H9 (cell line): Measurements from ENCODE around the gene MRC2. TPM values are rescaled to one million over a fixed set of nuclear protein-coding genes. Genes with fewer than 3 reads are reported as not detected.

Source experiments
- DNase-seq: peaks from one replicate; pipeline ENCODE4 v3.0.0-alpha.2; 2017
- H2AFZ ChIP-seq: one replicate; pipeline ENCODE4 v1.6.1; 2013; ENCODE audit warnings: mild to moderate bottlenecking, low read length, control low read depth, moderate library complexity
- H2AK5ac ChIP-seq: 2 replicates; pipeline ENCODE4 v1.6.1; 2013; ENCODE audit warnings: low read length, control low read depth, mixed read lengths; ENCODE audit not compliant: insufficient read length
- H2BK120ac ChIP-seq: one replicate; pipeline ENCODE4 v1.6.1; 2013; ENCODE audit warnings: low read depth, mild to moderate bottlenecking, low read length, control low read depth, inconsistent platforms; ENCODE audit not compliant: poor library complexity, severe bottlenecking
- H2BK12ac ChIP-seq: 2 replicates; pipeline ENCODE4 v1.6.1; 2013; ENCODE audit warnings: low read length, control low read depth, mixed read lengths, low read depth; ENCODE audit not compliant: insufficient read length
- H2BK15ac ChIP-seq: 2 replicates; pipeline ENCODE4 v1.6.1; 2013; ENCODE audit warnings: low read depth, low read length, control low read depth
- H2BK20ac ChIP-seq: one replicate; pipeline ENCODE4 v1.6.1; 2013; ENCODE audit warnings: low read depth, mild to moderate bottlenecking, low read length, control low read depth, inconsistent platforms; ENCODE audit not compliant: poor library complexity, severe bottlenecking
- H2BK5ac ChIP-seq: 2 replicates; pipeline ENCODE4 v1.6.1; 2013; ENCODE audit warnings: low read length, control low read depth, mixed read lengths; ENCODE audit not compliant: insufficient read length
- H3K14ac ChIP-seq: 2 replicates; pipeline ENCODE4 v1.6.1; 2013; ENCODE audit warnings: low read length, control low read depth; ENCODE audit not compliant: insufficient read depth
- H3K18ac ChIP-seq: 2 replicates; pipeline ENCODE4 v1.6.1; 2013; ENCODE audit warnings: low read depth, mild to moderate bottlenecking, mixed read lengths, low read length, control low read depth; ENCODE audit not compliant: insufficient read length
- H3K23ac ChIP-seq: 2 replicates; pipeline ENCODE4 v1.6.1; 2013; ENCODE audit warnings: low read length, control low read depth, mixed read lengths, low read depth; ENCODE audit not compliant: insufficient read length
- H3K23me2 ChIP-seq: 2 replicates; pipeline ENCODE4 v1.6.1; 2013; ENCODE audit warnings: low read depth, mild to moderate bottlenecking, mixed read lengths, low read length, control low read depth; ENCODE audit not compliant: insufficient read length, poor library complexity, severe bottlenecking
- H3K27ac ChIP-seq: 2 replicates; pipeline ENCODE4 v1.5.1; 2013; ENCODE audit warnings: low read length, control low read depth, mixed read lengths, low read depth; ENCODE audit not compliant: insufficient read length
- H3K27me3 ChIP-seq: 2 replicates; pipeline ENCODE4 v1.6.1; 2013; ENCODE audit warnings: low read length, control low read depth, inconsistent platforms; ENCODE audit not compliant: insufficient read depth
- H3K4ac ChIP-seq: 2 replicates; pipeline ENCODE4 v1.6.1; 2013; ENCODE audit warnings: low read depth, mild to moderate bottlenecking, control low read depth, inconsistent platforms, low read length, moderate library complexity
- H3K4me1 ChIP-seq: 2 replicates; pipeline ENCODE4 v1.6.1; 2013; ENCODE audit warnings: low read length, control low read depth, inconsistent platforms; ENCODE audit not compliant: insufficient read depth
- H3K4me2 ChIP-seq: 2 replicates; pipeline ENCODE4 v1.6.1; 2013; ENCODE audit warnings: low read length, control low read depth, mixed read lengths; ENCODE audit not compliant: insufficient read length, insufficient read depth
- H3K56ac ChIP-seq: 2 replicates; pipeline ENCODE4 v1.6.1; 2013; ENCODE audit warnings: low read depth, mild to moderate bottlenecking, mixed read lengths, low read length, control low read depth; ENCODE audit not compliant: insufficient read length
- H3K79me1 ChIP-seq: 2 replicates; pipeline ENCODE4 v1.6.1; 2013; ENCODE audit warnings: low read depth, mild to moderate bottlenecking, moderate library complexity, low read length, control low read depth, inconsistent platforms; ENCODE audit not compliant: insufficient read depth, poor library complexity, severe bottlenecking
- H3K79me2 ChIP-seq: 2 replicates; pipeline ENCODE4 v1.6.1; 2013; ENCODE audit warnings: low read length, control low read depth, inconsistent platforms; ENCODE audit not compliant: insufficient read depth
- H3K9ac ChIP-seq: 2 replicates; pipeline ENCODE4 v1.6.1; 2013; ENCODE audit warnings: low read length, control low read depth, mixed read lengths; ENCODE audit not compliant: insufficient read length; ENCODE audit errors: extremely low read depth
- H3K9me3 ChIP-seq: one replicate; pipeline ENCODE4 v1.6.1; 2013; ENCODE audit warnings: low read depth, low read length, inconsistent platforms; ENCODE audit not compliant: control insufficient read depth
- H3T11ph ChIP-seq: one replicate; pipeline ENCODE4 v1.6.1; 2013; ENCODE audit warnings: mild to moderate bottlenecking, low read length, control low read depth, inconsistent platforms
- H4K20me1 ChIP-seq: one replicate; pipeline ENCODE4 v1.6.1; 2013; ENCODE audit not compliant: control insufficient read depth, insufficient read length, insufficient read depth
- H4K5ac ChIP-seq: 2 replicates; pipeline ENCODE4 v1.6.1; 2013; ENCODE audit warnings: low read depth, mild to moderate bottlenecking, mixed read lengths, low read length, control low read depth; ENCODE audit not compliant: insufficient read length
- H4K8ac ChIP-seq: replicated peaks from 2 replicates; pipeline ENCODE4 v1.6.1; 2013; ENCODE audit warnings: low read length, control low read depth, mixed read lengths, low read depth; ENCODE audit not compliant: insufficient read length
- H4K91ac ChIP-seq: 2 replicates; pipeline ENCODE4 v1.6.1; 2013; ENCODE audit warnings: low read depth, mild to moderate bottlenecking, moderate library complexity, mixed read lengths, low read length, control low read depth; ENCODE audit not compliant: insufficient read length
- H3K27ac Mint-ChIP-seq, 3 experiments: 2 replicates in 2 of 3; 3 replicates in 1 of 3; pipeline ENCODE4 v1.8.0; 2020 to 2021; ENCODE audit warnings: mixed read lengths in 3 of 3, mild to moderate bottlenecking in 1 of 3, moderate library complexity in 1 of 3
- H3K27me3 Mint-ChIP-seq: 2 replicates; pipeline ENCODE4 v1.8.0; 2021; ENCODE audit warnings: low read depth, mild to moderate bottlenecking, moderate library complexity, mixed read lengths
- H3K36me3 Mint-ChIP-seq, 3 experiments: 2 replicates in 2 of 3; 3 replicates in 1 of 3; pipeline ENCODE4 v1.8.0; 2020 to 2021; ENCODE audit warnings: low read depth in 3 of 3, mixed read lengths in 3 of 3; ENCODE audit not compliant: insufficient read depth in 1 of 3
- H3K4me1 Mint-ChIP-seq, 2 experiments: 2 replicates each; pipeline ENCODE4 v1.8.0; 2020; ENCODE audit warnings: mixed read lengths in 2 of 2
- H3K4me3 Mint-ChIP-seq, 2 experiments: 2 replicates in 1 of 2; 3 replicates in 1 of 2; pipeline ENCODE4 v1.8.0; 2020 to 2021; ENCODE audit warnings: mild to moderate bottlenecking in 2 of 2, mixed read lengths in 2 of 2, moderate library complexity in 1 of 2
- H3K9me3 Mint-ChIP-seq, 2 experiments: 2 replicates in 1 of 2; 3 replicates in 1 of 2; pipeline ENCODE4 v1.8.0; 2020; ENCODE audit warnings: mild to moderate bottlenecking in 2 of 2, mixed read lengths in 2 of 2, moderate library complexity in 1 of 2
- WGBS: extraction: QIAGEN DNeasy Blood & Tissue Kit; methylation state at CpG from one replicate; pipeline ENCODE4 v1.1.7; 2013; ENCODE audit warnings: missing lambda C conversion rate, low lambda C conversion rate, mixed read lengths; ENCODE audit not compliant: insufficient read length; ENCODE audit errors: extremely low coverage; 5-methylcytosine and 5-hydroxymethylcytosine counted together
- total RNA-seq: library from RNA; stranded (reverse); gene quantifications from 2 replicates; pipeline ENCODE4 v1.2.1, GENCODE V29; 2021
- TF ChIP-seq, protein P1 (sequence below): fragments of 200-600 bp; sonication (generic); conservative IDR thresholded peaks from 3 replicates; pipeline ENCODE4 v1.8.0; 2021; ENCODE audit warnings: antibody characterized with exemption, mild to moderate bottlenecking

The MRC2 gene
- total RNA-seq, 1 experiment from 2014 or later = 18.7 TPM

DNA sequence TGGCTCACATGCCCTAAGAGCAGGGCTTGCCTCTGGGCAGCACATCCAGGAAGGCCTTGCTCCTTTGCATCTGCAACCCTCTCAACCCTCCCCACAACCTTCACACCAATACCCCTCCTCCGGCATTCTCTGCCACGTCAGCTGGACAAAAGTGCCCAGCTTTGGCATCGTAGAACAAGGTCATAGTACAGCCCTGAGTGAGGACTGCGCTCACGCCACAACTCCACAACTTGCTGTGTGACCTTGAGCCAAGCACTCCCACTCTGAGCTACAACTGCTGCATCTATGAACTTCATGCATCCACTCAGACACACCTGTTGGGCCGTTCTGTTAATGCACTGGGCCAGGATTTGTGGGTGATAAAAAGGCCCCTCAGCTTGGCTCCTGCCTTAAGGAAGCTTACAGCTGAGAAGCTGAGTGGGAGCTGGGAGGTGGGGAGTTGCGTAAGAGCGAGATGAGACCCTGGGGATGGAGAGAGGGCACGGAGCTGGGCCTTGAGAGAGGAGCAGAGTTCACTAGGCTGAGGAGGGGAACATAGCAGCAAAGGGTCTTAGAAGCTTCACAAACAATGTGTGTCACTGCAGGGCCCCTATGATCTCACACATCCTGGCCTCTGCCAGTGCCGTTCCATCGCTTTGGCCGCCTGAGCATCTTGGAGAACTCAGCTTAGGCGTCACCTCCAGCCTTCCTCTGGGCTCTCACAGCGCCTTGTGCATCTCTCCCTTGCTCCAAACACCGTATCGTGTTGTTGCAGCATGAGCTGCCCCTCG is 8.6 kb upstream of the MRC2 start:
- H4K20me1 ChIP-seq = no peaks in the 10 kb centered on the region
- H3K14ac ChIP-seq = no peak overlapping the region
- no peak overlapping the region for H4K8ac ChIP-seq
- WGBS = no CpG with 5 or more reads among the region's 17 CpGs
- H3K18ac ChIP-seq = no peak overlapping the region
- no peak overlapping the region for H3K23ac ChIP-seq
- H2AFZ ChIP-seq = no peak overlapping the region
- TF ChIP-seq, protein P1, sequence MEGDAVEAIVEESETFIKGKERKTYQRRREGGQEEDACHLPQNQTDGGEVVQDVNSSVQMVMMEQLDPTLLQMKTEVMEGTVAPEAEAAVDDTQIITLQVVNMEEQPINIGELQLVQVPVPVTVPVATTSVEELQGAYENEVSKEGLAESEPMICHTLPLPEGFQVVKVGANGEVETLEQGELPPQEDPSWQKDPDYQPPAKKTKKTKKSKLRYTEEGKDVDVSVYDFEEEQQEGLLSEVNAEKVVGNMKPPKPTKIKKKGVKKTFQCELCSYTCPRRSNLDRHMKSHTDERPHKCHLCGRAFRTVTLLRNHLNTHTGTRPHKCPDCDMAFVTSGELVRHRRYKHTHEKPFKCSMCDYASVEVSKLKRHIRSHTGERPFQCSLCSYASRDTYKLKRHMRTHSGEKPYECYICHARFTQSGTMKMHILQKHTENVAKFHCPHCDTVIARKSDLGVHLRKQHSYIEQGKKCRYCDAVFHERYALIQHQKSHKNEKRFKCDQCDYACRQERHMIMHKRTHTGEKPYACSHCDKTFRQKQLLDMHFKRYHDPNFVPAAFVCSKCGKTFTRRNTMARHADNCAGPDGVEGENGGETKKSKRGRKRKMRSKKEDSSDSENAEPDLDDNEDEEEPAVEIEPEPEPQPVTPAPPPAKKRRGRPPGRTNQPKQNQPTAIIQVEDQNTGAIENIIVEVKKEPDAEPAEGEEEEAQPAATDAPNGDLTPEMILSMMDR = no peak
- H2BK15ac ChIP-seq = no peak overlapping the region
- H3K4ac ChIP-seq = no peak overlapping the region
- no peaks in the 10 kb centered on the region for H3K27me3 Mint-ChIP-seq
- H3K79me2 ChIP-seq = no peaks in the 10 kb centered on the region
- H3K9me3 ChIP-seq = no peaks in the 10 kb centered on the region
- H2AK5ac ChIP-seq = no peak overlapping the region
- H4K5ac ChIP-seq = no peak overlapping the region
- H3T11ph ChIP-seq = no peak overlapping the region
- no peak overlapping the region for H3K56ac ChIP-seq
- H3K4me1 Mint-ChIP-seq = peaks cover 26% of the 10 kb centered on the region in 2 experiments
- H3K9me3 Mint-ChIP-seq = no peaks in the 10 kb centered on the region
- H3K4me2 ChIP-seq = no peak overlapping the region
- no peaks in the 10 kb centered on the region for H3K23me2 ChIP-seq
- no peak overlapping the region for H3K9ac ChIP-seq
- no peaks in the 10 kb centered on the region for H3K4me1 ChIP-seq
- H2BK5ac ChIP-seq = no peak overlapping the region
- H2BK20ac ChIP-seq = no peak overlapping the region
- H3K27me3 ChIP-seq = no peaks in the 10 kb centered on the region
- H4K91ac ChIP-seq = no peak overlapping the region
- H3K4me3 Mint-ChIP-seq = no peak overlapping the region; a peak in 1 of 5 replicates
- H3K79me1 ChIP-seq = no peaks in the 10 kb centered on the region
- H3K36me3 Mint-ChIP-seq = peaks cover 4 to 22% (median 10%) of the 10 kb centered on the region in 3 experiments; a peak in 5 of 7 replicates
- H2BK12ac ChIP-seq = no peak overlapping the region
- no peak for DNase-seq
- peak overlapping the region; percentile 31 to 92 (median 83); a peak in 5 of 7 replicates for H3K27ac Mint-ChIP-seq
- no peak overlapping the region for H2BK120ac ChIP-seq
- no peak overlapping the region for H3K27ac ChIP-seq
